Ishikawa (cell line): ENCODE results near the gene TMEM40.

Experiments used
- CEBPB ChIP-seq: IDR thresholded peaks from 2 replicates; pipeline ENCODE4 v1.6.1; 2012
- CREB1 ChIP-seq: IDR thresholded peaks from 2 replicates; pipeline ENCODE4 v1.6.1; 2012; ENCODE audit warnings: low read depth
- EGR1 ChIP-seq: IDR thresholded peaks from 2 replicates; pipeline ENCODE4 v1.6.1; 2012
- EP300 ChIP-seq: IDR thresholded peaks from 2 replicates; pipeline ENCODE4 v1.6.1; 2012; ENCODE audit warnings: borderline replicate concordance
- FOXM1 ChIP-seq: IDR thresholded peaks from 2 replicates; pipeline ENCODE4 v1.6.1; 2012; ENCODE audit warnings: low read depth, borderline replicate concordance
- NFIC ChIP-seq: IDR thresholded peaks from 2 replicates; pipeline ENCODE4 v1.6.1; 2012
- RAD21 ChIP-seq: IDR thresholded peaks from 2 replicates; pipeline ENCODE4 v1.6.1; 2012; ENCODE audit warnings: low read depth
- TAF1 ChIP-seq: IDR thresholded peaks from 2 replicates; pipeline ENCODE4 v1.6.1; 2012; ENCODE audit warnings: low read depth, mild to moderate bottlenecking
- TCF12 ChIP-seq: IDR thresholded peaks from 2 replicates; pipeline ENCODE4 v1.6.1; 2012; ENCODE audit warnings: low read depth
- TEAD4 ChIP-seq: IDR thresholded peaks from 2 replicates; pipeline ENCODE4 v1.6.1; 2012
- YY1 ChIP-seq: IDR thresholded peaks from 2 replicates; pipeline ENCODE4 v1.6.1; 2012; ENCODE audit warnings: low read depth
- ZBTB7A ChIP-seq: IDR thresholded peaks from 2 replicates; pipeline ENCODE4 v1.6.1; 2012; ENCODE audit warnings: low read depth
- TF ChIP-seq, protein P1 (sequence below): IDR thresholded peaks from 2 replicates; pipeline ENCODE4 v1.6.1; 2012; ENCODE audit warnings: low read depth, mild to moderate bottlenecking
- TF ChIP-seq, protein P2 (sequence below): IDR thresholded peaks from 2 replicates; pipeline ENCODE4 v1.6.1; 2012

DNA sequence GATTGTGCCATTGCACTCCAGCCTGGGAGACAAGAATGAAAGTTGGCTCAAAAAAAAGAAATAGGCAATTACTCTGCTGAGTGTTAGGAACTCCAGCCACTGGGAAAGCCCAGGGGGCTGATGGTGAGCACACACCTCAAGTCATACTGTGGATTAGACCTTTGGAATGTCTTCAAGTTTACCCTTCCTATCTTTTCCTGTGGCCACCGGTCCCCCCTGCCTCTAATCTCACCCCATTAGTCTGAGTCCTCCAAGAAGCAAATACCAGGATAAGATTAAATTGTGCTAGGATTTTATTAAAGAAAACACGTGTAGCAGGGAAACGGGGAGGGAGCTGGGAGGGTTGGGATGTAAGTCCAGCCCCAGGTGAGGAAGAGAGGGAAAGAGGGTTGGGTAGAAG lies 31.6 kb downstream of the TMEM40 start:
- TF ChIP-seq CREB1 (no peak), EP300 (no peak), TEAD4 (no peak), YY1 (no peak), RAD21 (no peak), TAF1 (no peak), NFIC (no peak), FOXM1 (no peak), ZBTB7A (no peak), CEBPB (no peak), TCF12 (no peak), EGR1 (no peak)
- TF ChIP-seq, protein P1, sequence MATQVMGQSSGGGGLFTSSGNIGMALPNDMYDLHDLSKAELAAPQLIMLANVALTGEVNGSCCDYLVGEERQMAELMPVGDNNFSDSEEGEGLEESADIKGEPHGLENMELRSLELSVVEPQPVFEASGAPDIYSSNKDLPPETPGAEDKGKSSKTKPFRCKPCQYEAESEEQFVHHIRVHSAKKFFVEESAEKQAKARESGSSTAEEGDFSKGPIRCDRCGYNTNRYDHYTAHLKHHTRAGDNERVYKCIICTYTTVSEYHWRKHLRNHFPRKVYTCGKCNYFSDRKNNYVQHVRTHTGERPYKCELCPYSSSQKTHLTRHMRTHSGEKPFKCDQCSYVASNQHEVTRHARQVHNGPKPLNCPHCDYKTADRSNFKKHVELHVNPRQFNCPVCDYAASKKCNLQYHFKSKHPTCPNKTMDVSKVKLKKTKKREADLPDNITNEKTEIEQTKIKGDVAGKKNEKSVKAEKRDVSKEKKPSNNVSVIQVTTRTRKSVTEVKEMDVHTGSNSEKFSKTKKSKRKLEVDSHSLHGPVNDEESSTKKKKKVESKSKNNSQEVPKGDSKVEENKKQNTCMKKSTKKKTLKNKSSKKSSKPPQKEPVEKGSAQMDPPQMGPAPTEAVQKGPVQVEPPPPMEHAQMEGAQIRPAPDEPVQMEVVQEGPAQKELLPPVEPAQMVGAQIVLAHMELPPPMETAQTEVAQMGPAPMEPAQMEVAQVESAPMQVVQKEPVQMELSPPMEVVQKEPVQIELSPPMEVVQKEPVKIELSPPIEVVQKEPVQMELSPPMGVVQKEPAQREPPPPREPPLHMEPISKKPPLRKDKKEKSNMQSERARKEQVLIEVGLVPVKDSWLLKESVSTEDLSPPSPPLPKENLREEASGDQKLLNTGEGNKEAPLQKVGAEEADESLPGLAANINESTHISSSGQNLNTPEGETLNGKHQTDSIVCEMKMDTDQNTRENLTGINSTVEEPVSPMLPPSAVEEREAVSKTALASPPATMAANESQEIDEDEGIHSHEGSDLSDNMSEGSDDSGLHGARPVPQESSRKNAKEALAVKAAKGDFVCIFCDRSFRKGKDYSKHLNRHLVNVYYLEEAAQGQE = no peak
- TF ChIP-seq, protein P2, sequence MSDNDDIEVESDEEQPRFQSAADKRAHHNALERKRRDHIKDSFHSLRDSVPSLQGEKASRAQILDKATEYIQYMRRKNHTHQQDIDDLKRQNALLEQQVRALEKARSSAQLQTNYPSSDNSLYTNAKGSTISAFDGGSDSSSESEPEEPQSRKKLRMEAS = no peak
